22Rv1 (cell line): Measurements from ENCODE around the gene DAAM2.

Source experiments
- H3K27ac ChIP-seq: fragments of 450-650 bp; 2 replicates; pipeline ENCODE4 v1.5.1; 2017
- ZFX ChIP-seq: fragments of 450-650 bp; IDR thresholded peaks from 2 replicates; pipeline ENCODE4 v1.6.1; 2017; ENCODE audit warnings: antibody characterized with exemption, borderline replicate concordance
- TF ChIP-seq, protein P1 (sequence below): fragments of 450-650 bp; IDR thresholded peaks from 2 replicates; pipeline ENCODE4 v1.5.1; 2017; ENCODE audit warnings: mild to moderate bottlenecking

The DAAM2 gene

DNA sequence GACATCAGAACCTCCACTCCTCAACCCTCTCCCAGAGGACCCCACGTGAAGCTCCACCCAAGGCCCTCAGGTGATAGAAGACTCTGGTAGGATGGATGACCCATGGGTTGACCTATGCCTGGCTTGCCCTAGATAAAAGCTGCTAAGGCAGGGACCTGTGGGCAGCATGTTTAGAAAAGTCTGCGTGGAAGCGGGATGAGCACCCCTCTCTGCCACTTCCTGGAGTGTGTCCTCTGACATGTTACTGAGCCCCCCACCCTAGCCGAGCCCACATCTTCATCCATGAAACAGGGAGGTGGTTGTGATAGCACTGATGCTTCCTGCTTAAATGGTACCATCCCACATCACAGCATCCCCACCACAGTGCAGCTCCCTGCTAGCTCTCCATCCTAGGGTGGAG, 120.3 kb downstream of the DAAM2 start:
- TF ChIP-seq, protein P1, sequence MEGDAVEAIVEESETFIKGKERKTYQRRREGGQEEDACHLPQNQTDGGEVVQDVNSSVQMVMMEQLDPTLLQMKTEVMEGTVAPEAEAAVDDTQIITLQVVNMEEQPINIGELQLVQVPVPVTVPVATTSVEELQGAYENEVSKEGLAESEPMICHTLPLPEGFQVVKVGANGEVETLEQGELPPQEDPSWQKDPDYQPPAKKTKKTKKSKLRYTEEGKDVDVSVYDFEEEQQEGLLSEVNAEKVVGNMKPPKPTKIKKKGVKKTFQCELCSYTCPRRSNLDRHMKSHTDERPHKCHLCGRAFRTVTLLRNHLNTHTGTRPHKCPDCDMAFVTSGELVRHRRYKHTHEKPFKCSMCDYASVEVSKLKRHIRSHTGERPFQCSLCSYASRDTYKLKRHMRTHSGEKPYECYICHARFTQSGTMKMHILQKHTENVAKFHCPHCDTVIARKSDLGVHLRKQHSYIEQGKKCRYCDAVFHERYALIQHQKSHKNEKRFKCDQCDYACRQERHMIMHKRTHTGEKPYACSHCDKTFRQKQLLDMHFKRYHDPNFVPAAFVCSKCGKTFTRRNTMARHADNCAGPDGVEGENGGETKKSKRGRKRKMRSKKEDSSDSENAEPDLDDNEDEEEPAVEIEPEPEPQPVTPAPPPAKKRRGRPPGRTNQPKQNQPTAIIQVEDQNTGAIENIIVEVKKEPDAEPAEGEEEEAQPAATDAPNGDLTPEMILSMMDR, result no peak
- TF ChIP-seq ZFX, result no peak
- no peak overlapping the region for H3K27ac ChIP-seq

DNA sequence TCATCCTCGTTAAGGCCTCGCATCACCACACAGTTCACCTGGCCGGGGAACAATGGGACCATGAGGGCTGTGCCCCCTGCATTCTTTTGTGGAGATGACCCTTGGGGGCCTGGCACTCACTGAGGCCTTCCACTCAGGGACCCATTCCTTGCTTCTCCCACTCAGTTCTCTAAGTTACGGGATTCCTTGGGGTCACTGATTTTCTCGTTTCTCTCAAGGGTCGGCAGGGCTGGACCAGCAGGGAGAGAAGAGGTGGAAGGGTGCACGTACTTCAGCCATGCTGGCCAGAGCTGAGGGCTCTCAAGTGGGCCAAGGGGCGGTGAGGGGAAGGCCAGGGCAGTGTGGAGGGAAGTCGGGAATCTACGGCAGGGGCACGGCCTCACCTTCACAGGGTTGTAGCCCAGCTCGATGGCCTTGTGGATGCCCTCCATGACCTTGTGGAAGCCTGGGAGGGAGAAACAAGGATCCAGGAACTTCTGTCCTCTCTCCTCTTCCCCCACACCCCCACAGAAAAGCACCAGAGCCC, 121.3 kb downstream of the DAAM2 start:
- H3K27ac ChIP-seq, result no peak overlapping the region
- TF ChIP-seq, protein P1, result no peak
- no peak for TF ChIP-seq ZFX

DNA sequence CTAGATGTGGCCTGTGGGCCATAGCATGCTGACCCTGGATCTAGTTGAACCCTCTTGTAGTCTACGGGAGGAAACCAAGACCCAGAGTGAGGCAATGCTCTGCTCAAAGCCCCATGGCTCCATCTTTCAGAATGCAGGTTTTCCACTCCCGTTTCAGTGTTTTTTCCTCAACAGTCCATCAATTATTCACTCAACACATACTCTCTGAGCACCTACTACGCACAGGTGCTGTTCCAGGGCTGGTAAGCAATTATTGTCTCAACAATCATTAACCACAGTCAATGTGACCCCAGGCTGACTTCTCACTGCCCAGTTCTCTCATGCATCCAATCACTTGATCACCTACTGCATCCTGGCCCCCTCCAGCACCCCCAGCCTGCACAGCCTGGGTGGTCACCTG, 122.1 kb downstream of the DAAM2 start:
- TF ChIP-seq ZFX, result no peak
- TF ChIP-seq, protein P1, result no peak
- no peak overlapping the region for H3K27ac ChIP-seq

DNA sequence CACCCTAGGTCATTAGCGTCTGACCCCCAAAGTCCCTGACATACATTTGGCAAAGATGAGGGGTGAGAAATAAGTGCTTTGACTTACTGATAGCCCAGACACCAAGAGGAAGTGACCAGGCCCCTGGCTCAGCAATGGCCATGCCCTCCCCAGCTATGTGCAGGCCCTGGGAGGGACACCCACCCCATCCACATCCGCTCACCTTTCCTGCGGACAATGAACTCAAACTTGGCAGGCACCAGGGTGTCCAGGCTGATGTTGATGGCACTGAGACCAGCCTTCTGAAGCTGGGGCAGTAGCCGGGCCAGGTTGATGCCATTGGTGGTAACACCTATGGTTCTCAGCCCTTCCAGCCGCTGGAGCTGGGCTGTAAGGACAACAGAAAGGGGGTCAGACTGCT, 123.7 kb downstream of the DAAM2 start:
- TF ChIP-seq ZFX, result no peak
- TF ChIP-seq, protein P1, result no peak

DNA sequence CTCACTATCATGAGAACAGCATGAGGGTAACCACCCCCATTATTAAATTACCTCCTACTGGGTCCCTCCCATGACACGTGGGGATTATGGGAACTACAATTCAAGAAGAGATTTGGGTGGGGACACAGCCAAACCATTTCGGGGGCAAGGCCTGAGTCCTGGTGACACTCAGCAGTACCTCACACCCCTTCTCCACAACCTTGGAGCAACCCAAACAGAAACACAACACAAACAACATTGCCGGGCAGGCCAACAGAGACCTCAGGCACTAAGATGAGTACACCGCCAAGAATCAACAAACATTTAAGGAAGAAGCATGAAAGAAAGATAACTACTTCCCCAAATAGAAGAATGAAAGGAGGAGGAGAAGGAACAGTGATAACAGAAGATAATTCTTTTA, 125.2 kb downstream of the DAAM2 start:
- no peak for TF ChIP-seq ZFX
- TF ChIP-seq, protein P1, result no peak
- no peak overlapping the region for H3K27ac ChIP-seq

More for the DNA sequence above, 123.7 kb downstream of the DAAM2 start:
- no peak overlapping the region for H3K27ac ChIP-seq

DNA sequence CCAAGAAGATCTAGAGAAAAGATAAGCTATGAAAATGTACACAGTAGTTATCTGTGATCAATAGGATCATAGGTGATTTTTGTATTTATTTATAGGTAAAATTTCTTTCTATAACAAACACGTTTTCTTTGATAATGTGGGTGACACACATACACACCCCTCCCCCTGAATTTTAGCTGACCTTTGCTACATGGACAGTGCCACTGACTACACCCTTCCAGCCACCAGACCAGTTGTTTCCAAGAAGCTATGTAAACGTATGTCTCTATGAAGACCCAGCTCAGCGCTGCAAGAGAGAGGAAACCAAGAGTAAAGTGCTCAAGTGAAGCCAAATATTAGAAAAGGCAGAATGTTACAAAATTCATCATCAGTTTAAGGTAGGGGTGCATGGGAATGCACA, 125.8 kb downstream of the DAAM2 start:
- no peak overlapping the region for H3K27ac ChIP-seq
- TF ChIP-seq, protein P1, result no peak
- no peak for TF ChIP-seq ZFX

DNA sequence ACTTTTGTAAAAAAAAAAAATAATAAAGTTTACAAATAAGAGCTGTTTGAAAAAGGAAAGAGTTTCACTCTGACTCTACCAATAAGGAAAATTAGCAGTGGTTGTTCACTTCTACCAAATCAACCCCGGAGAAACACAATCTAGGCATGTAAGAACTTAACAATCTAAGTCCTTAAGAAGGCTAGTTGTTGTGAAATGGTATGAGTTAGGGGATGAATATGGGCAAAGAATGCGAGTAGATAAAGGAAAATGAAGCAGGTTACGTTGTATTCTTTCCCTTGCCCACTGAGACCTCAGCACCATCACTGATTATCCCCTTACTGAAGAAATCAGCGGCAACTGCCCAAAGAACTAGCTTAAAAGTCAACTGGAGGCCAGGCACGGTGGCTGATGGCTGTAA, 126.7 kb downstream of the DAAM2 start:
- TF ChIP-seq ZFX, result no peak

DNA sequence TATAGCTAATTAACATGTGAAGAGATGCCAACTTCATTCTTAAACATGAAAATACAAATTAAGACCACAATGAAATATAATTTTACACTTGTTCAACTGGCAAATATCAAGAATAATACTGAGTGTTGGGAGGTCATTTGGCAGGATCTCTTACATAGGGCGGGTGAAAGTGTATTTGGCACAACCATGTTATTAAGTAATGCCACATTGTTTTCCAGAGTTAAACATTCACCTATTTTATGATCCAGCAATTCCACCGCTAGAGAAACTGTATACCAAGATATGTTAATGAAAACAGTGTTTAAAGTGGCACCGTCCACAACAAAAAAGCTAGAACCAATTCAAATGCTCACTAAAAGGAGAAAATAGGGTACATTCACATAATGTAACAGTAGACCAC, 128.0 kb downstream of the DAAM2 start:
- TF ChIP-seq, protein P1, result no peak
- TF ChIP-seq ZFX, result no peak
- no peak overlapping the region for H3K27ac ChIP-seq

More for the DNA sequence above, 126.7 kb downstream of the DAAM2 start:
- no peak overlapping the region for H3K27ac ChIP-seq
